ENCODE data around the gene KSR1.

GRCh38 chr17:27607521-27608091 lies 151.4 kb downstream of the KSR1 start:
- TF ChIP-seq POLR2A (IDR thresholded peaks at IDR 0.05) (no peak), CTCF (IDR thresholded peaks at IDR 0.05) (no peak), EP300 (IDR thresholded peaks at IDR 0.05) (no peak)

Data from upper lobe of left lung (tissue), 4 donors.